ENCODE data around the gene PHGDH.
"Not testable (repeated sequence)": the region's sequence is repeated elsewhere in the genome, so short reads cannot be mapped to it uniquely, and the experiment has no call there.

The PHGDH gene

DNA sequence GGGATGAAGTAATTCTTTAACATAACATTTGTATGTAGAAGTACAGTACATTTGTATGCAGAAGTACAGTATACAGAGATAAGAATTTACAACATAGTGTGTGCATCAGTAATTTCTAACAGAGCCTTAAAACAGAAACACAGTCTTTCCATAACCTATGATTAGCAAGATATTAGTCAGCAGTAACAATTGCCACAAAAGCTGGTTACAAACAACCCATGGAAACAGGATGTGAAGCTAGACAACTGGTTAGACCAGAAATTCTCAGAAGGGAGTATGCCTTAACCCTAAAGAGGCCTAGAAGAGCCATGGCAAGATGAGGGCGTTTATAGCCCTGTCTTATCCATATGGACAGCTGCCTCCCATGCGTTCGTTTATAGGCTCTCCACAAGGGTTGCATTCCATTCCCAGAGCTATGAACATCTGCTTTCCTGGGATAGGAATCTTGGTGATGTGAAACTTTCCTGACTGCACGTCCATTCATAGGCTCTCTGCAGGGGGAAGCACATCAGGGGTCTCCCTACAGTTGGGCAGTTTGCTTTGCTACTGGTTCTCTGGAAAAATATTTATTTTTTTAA is 74.8 kb downstream of the PHGDH start:
- not testable (repeated sequence) for DNase-seq (ENCODE audit: low read depth in 1 of 2, low spot score in 1 of 2)

DNA sequence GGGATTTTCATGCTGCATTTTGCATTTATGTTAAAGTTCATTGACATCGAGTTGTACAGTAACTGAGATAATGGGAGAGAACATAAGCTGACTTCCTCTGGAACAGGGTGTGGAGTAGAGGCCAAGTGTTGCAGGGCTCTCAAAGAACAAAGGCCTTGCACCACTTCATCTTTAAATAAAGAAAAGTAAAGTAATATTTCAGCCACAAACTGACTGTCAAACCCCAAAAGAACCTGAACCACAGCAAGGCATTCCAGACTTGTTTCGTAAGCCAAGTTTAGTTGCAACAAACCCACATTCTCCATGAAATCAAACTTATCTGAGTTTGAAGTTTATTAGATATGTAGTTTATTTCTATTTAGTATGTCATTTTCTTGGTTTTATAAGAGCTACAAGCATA is 76.0 kb downstream of the PHGDH start:
- no peak for DNase-seq (ENCODE audit: low read depth in 1 of 2, low spot score in 1 of 2)

DNA sequence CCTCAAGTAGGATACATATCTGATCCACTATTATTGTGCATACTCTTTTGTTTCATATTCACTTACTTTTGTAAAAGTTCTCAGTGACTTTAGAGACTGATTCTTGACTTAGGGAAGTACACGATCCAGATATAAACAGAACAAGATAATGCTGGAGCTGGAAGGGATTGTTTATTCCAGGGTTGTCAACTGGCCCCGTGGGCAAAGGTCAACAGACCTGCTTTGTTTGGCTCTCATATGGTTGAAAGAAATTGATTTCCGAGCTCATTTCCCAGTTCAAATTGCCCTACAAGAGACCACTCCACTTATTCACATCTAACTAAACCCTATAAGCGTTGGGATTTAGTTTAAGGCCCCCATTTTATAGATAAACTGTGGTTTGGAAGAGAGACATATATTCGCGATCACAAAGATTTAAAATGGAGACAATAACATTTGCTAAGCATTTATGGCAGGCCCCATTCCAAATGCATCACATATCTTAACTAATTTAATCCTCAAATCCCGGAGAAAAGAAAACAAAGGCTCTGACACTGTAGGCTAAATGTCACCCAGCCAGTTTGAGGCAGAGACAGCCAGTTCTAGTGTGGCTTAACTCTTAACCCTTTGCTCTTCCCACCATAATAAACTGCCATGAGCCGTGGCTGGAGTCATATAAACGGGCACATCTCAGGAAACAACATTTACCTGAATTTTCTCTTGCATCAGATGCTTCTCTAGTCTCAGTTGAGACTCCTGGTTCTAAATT is 78.9 kb downstream of the PHGDH start:
- no peak for DNase-seq (ENCODE audit: low read depth in 1 of 2, low spot score in 1 of 2)

DNA sequence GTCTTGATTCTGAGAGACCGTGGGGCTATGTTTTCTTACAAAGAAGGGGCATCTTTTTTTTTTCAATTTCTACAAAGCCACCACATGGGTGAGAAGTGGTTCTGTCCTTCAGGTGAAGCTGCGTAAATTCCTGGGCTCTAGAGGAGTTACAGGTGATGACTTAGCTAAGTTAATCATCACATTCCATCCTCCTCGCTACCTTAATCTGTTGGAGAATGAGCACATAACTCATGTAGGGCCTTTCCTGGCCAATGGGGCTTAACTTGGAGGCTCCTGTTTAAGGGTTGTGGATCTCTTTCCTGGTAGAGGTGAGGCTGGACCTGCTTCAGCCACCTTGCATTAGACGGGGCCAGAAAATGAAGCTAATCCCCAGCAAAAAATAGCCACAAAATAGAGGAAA is 79.6 kb downstream of the PHGDH start:
- DNase-seq (ENCODE audit: low read depth in 1 of 2, low spot score in 1 of 2): no peak
